HL-60/S4 (cell line): ENCODE data around the gene CTIF.

Experiments used
- in situ Hi-C: fragments of 300-500 bp; cut with MboI; formaldehyde crosslinking; loops from 2 replicates; pipeline ENCODE4 v1.14.3; 2022; ENCODE audit warnings: low sequenced_read_pairs

Gene CTIF

GRCh38 chr18:48573632-48574283 is 34.9 kb downstream of the CTIF start:
- in situ Hi-C loops, result no loop called here

- in situ Hi-C loops, result no loop called here
These were observed 36.0 kb downstream of the CTIF start for GRCh38 chr18:48574667-48575300.

GRCh38 chr18:48575301-48575657 is 36.4 kb downstream of the CTIF start:
- in situ Hi-C loops, result no loop called here

GRCh38 chr18:48575658-48576456 is 37.0 kb downstream of the CTIF start:
- in situ Hi-C loops, result no loop called here

- in situ Hi-C loops, result no loop called here
These were observed 37.6 kb downstream of the CTIF start for GRCh38 chr18:48576457-48576771.

- in situ Hi-C loops, result no loop called here
These were observed 38.8 kb downstream of the CTIF start for GRCh38 chr18:48577478-48578190.

GRCh38 chr18:48578289-48578688 is 39.5 kb downstream of the CTIF start:
- in situ Hi-C loops, result no loop called here

GRCh38 chr18:48580066-48580465 is 41.2 kb downstream of the CTIF start:
- in situ Hi-C loops, result no loop called here

GRCh38 chr18:48580782-48581181 is 42.0 kb downstream of the CTIF start:
- in situ Hi-C loops, result no loop called here

- in situ Hi-C loops, result no loop called here
These were observed 42.4 kb downstream of the CTIF start for GRCh38 chr18:48581206-48581605.

GRCh38 chr18:48581941-48582340 is 43.1 kb downstream of the CTIF start:
- in situ Hi-C loops, result no loop called here

- in situ Hi-C loops, result no loop called here
These were observed 44.1 kb downstream of the CTIF start for GRCh38 chr18:48582946-48583345.

- in situ Hi-C loops, result no loop called here
These were observed 44.7 kb downstream of the CTIF start for GRCh38 chr18:48583573-48583972.

GRCh38 chr18:48589797-48590519 is 51.1 kb downstream of the CTIF start:
- in situ Hi-C loops, result no loop called here

GRCh38 chr18:48590678-48591077 is 51.8 kb downstream of the CTIF start:
- in situ Hi-C loops, result no loop called here

- in situ Hi-C loops, result no loop called here
These were observed 53.8 kb downstream of the CTIF start for GRCh38 chr18:48592540-48593171.

GRCh38 chr18:48594471-48595094 is 55.8 kb downstream of the CTIF start:
- in situ Hi-C loops, result no loop called here

GRCh38 chr18:48595703-48596218 is 56.9 kb downstream of the CTIF start:
- in situ Hi-C loops, result no loop called here

- in situ Hi-C loops, result no loop called here
These were observed 58.3 kb downstream of the CTIF start for GRCh38 chr18:48597110-48597509.

- in situ Hi-C loops, result no loop called here
These were observed 58.8 kb downstream of the CTIF start for GRCh38 chr18:48597671-48598070.
